Measurements from ENCODE around the gene FAM13A.

Gene FAM13A

DNA sequence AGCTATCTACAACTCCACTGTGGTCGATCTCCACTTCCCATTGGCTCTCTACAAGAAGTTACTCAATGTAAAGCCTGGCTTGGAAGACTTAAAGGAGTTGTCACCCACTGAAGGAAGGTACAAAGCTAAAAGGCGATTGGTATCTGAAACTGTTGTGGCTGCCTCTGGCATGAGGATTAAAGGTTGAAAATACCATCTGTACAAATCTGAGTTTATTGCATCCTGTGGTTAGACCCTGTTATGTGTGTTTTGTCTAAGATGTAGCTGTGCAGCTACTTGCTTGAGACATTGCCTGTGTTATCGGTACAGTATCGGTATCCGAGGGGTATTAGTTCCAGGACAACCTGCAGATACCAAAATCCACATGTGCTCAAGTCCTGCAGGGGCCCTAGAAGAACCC lies 375.8 kb downstream of the FAM13A start:
- TF ChIP-seq, protein P1, sequence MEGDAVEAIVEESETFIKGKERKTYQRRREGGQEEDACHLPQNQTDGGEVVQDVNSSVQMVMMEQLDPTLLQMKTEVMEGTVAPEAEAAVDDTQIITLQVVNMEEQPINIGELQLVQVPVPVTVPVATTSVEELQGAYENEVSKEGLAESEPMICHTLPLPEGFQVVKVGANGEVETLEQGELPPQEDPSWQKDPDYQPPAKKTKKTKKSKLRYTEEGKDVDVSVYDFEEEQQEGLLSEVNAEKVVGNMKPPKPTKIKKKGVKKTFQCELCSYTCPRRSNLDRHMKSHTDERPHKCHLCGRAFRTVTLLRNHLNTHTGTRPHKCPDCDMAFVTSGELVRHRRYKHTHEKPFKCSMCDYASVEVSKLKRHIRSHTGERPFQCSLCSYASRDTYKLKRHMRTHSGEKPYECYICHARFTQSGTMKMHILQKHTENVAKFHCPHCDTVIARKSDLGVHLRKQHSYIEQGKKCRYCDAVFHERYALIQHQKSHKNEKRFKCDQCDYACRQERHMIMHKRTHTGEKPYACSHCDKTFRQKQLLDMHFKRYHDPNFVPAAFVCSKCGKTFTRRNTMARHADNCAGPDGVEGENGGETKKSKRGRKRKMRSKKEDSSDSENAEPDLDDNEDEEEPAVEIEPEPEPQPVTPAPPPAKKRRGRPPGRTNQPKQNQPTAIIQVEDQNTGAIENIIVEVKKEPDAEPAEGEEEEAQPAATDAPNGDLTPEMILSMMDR (IDR thresholded peaks at IDR 0.05; ENCODE audit: insufficient read depth, low read length): no peak
- TF ChIP-seq SPI1 (IDR thresholded peaks at IDR 0.05; ENCODE audit: borderline replicate concordance, low read depth): no peak
- TF ChIP-seq REST (IDR thresholded peaks at IDR 0.05; ENCODE audit: insufficient replicate concordance, low read depth): no peak
- TF ChIP-seq POLR2AphosphoS5 (IDR thresholded peaks at IDR 0.05; ENCODE audit: low read depth): no peak
- TF ChIP-seq GABPA (IDR thresholded peaks at IDR 0.05; ENCODE audit: low read depth): no peak

More for the DNA sequence above, 375.8 kb downstream of the FAM13A start:
- DNase-seq (ENCODE audit: low read depth in 1 of 2, low spot score in 1 of 2): no peak
- H3K4me3 ChIP-seq (replicated peaks; ENCODE audit: insufficient read depth, low read length): no peak overlapping the region
- no peak overlapping the region for H3K27ac ChIP-seq (replicated peaks)
- no peaks in the 10 kb centered on the region for H3K27me3 ChIP-seq (ENCODE audit: insufficient read depth, poor library complexity, severe bottlenecking)

Measured in HL-60 (cell line).